ENCODE results near the gene VPS37B.
"Not testable (repeated sequence)": the region's sequence is repeated elsewhere in the genome, so short reads cannot be mapped to it uniquely, and the experiment has no call there.

Gene VPS37B

GRCh38 chr12:122908915-122909314 is 13.0 kb upstream of the VPS37B start:
- DNase-seq (ENCODE audit: low read depth in 2 of 2) = no peak

- DNase-seq (ENCODE audit: low read depth in 2 of 2) = not testable (repeated sequence)
Measured at GRCh38 chr12:122905258-122905657, 9.3 kb upstream of the VPS37B start.

DNA sequence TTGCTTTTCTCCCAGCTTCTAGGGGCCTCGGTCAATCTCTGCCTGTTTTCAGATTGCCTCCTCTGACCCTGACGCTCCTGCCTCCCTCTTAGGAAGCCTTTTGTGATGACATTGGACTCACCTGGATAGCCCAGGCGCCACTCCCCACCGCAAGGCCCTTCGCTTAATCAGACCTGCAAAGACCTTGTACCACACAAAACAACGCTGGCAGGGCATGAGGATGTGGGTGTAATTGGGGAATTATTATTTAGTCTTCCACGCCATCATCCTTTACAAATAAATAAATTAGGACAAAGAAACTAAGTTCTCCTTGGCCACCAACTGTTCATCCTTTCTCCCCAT is 7.7 kb upstream of the VPS37B start:
- no peak for DNase-seq (ENCODE audit: low read depth in 2 of 2)

DNA sequence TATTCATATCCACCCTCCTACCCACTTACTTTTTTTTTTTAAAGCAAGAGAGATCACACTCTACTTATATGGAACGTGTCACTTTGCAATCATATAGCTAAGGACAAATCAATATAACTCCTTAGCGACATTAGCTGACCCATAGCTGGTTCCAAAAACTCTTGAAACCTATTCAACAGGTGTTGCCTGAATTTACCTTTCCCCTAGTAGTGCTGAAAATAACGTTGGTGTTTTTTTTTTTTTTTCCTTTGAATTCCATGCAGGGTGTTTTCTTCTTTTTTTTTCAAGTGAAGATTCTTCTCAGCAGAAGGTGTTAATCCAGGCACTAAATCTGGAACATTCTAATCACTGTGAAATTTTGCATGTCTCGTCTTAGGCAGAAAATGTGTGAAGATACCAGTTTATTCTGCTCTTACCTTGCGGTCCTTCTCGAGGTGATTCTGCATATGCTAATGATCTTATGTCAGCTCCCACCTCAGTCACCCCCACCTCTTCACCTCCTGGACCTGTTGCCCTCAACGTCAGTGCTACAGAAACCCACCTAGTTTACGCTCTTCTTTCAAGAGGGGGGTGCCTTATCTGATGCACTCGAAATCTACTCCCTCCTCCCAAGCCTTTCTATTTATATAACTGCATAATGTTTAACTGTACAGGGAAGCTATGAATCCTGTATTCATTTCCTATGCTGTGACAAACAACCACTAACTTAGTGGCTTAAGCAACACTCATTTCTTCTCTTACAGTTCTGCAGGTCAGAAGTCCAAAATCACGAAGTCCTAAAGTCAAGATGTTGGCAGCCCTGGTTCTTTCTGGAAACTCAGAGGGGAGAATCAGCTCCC is 7.1 kb upstream of the VPS37B start:
- DNase-seq (ENCODE audit: low read depth in 2 of 2) = no peak

GRCh38 chr12:122899887-122900286 is 4.0 kb upstream of the VPS37B start:
- DNase-seq (ENCODE audit: low read depth in 2 of 2) = no peak

DNA sequence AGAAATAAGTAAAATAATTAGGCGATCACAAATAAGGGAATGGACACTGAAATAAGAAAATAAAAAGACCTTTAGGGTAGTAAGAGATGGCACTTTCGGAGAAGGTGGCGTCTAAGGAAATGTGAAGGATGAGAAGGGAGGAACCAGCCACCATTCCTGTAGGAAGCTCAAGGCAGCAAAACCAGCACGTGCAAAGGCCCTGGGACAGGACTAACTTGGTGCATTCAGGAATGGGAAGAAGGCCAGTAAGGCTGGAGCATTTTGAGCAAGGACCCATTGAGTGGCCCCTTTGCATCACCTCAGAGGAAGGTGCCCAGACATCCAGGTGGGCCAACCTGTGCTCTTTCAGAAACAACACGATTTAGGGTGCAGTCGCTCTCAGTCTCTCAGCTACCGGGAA is 738 bp upstream of the VPS37B start:
- no peak for DNase-seq (ENCODE audit: low read depth in 2 of 2)

DNA sequence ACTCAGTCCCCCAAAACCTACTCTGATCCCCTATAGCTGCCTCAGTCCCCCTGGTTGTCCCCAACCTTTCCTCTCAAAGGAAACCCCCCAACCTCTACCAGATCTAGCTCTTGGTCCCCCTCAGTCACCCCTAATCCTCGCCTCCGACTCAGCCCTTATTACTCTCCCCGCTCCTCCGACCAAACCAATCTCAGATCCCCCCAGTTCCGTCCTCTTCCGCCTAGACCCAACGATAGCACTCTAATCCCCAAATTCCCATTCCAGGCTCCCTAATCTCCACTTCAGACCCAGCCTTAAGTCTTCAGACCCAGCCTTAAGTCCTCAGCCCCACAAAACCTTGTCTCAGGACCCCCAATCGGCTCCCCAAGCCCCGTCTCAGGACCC is 612 bp downstream of the VPS37B start:
- DNase-seq (ENCODE audit: low read depth in 2 of 2) = no peak

- no peak for DNase-seq (ENCODE audit: low read depth in 2 of 2)
Measured at GRCh38 chr12:122894193-122895121, 1.5 kb downstream of the VPS37B start.

DNA sequence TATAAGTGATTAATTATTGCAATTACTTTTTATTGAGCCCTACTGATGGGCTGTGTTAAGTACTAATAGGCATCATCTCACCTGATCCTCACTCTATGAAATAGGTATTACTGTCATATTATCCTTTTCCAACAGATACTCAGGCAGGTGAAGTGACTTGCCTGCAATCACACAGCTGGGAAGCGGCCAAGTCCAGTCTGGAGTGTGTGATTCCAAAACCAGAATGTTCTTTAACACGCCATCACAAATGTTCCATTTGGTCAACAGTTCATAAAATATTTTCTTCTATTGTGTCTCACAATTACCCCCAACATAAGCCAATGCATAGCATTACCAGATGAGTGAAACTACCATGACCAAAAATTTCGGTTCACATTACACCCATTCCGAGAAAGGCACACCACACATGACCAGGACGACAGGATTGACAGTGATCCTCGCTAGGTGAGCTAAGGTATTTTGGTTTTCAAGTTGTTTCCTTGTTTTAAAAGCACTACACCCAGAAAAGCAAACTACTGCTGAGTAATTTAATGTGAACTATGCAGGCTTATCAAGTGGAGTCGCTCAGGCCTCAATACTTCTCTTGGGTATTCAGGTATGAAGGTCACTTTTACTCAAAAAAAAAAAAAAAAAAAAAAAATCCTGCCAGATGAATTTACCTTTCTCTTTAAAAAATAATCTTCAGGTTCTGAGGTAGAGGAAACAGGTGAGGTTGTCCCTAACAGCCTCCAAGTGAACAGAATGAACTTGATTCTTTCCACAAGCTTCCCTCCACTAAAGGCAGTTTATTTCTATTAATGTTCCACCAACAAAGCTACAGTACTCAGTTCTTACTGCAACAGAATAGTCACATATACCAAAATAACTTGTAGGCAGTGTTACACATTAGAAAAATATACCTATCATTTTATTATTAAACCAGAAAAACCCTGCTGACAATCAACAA is 2.4 kb downstream of the VPS37B start:
- no peak for DNase-seq (ENCODE audit: low read depth in 2 of 2)

DNA sequence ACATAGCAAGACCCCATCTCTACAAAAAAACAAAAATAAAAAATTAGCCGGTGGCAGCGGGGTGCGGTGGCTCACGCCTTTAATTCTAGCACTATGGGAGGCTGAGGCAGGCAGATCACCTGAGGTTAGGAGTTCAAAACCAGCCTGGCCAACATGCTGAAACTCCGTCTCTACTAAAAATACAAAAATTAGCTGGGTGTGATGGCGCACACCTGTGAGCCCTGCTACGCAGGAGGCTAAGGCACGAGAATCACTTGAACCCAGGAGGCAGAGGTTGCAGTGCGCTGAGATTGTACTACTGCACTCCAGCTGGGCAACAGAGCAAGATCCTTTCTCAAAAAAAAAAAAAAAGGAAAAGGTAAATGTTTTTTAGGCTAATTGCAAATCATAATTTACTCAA is 3.2 kb downstream of the VPS37B start:
- not testable (repeated sequence) for DNase-seq (ENCODE audit: low read depth in 2 of 2)

DNA sequence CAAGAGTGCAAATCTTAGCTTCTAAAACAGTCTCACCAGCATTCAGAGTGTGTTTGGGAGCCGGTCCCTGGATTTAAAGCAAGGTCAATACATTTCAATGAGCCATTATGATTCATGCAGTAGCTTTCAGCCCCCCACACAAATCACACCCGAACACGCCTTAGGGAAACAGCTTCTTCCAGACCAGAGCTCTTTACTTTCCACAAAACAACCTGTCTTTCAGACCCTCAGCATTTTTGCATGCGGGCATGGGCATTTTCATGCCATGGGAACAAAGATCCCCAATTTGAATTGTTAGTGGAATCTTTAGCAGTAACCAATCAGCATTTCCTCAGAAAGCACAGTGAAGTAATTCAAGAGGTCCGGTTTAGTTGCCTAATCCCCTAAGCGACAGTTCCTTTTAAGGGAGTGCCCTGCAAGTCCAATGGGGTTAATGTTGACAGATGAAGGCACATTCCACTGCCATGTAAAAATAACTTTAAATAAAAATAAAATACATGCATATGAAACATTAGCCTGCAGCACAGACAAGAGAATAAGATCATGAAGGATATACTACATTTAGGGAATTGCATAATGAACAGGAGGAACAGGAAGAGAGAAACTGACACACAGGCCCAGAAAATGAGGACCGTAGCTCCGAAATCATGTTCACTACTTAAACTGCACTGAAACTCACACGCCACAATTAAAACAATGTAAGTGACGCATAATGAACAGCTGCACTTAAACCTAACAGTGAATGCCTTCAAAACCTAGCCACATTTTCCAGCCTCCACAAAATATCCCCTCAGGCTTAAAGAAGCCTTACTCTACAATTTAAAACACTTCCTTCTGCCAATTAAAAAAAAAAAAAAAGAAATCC is 4.0 kb downstream of the VPS37B start:
- no peak for DNase-seq (ENCODE audit: low read depth in 2 of 2)

DNA sequence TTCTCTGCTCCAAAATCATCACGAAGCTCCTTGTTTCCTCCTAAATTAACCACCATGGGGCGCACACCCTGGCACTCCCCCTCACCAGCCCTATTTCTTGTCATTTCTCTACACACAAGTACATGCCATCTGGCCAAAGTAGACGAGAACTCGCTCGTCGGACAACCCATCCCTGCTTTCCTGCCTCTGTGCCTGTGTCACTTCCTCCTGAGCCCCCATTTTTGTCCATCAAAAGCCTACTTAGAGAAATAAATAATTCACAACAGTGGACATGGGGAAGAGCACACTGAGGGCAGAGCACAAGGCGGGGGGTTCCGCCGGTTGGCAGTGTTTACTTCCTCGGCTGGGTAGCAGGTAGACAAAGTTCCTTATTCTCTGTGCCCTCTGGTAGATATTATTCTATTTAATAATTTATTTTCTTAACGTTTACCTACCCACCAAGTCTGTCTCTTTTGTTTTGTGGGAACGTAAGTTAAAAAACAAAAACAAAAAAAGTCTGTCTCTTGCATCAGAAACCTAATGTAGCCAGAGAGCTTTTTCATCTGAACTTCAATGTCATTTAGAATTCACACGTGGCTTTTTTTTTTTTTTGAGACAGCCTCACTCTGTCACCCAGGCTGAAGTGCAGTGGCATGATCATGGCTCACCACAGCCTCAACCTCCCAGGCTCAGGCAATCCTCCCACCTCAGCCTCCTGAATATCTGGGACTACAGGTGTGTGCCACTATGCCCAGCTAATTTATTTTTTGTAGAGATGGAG is 6.0 kb downstream of the VPS37B start:
- no peak for DNase-seq (ENCODE audit: low read depth in 2 of 2)

DNA sequence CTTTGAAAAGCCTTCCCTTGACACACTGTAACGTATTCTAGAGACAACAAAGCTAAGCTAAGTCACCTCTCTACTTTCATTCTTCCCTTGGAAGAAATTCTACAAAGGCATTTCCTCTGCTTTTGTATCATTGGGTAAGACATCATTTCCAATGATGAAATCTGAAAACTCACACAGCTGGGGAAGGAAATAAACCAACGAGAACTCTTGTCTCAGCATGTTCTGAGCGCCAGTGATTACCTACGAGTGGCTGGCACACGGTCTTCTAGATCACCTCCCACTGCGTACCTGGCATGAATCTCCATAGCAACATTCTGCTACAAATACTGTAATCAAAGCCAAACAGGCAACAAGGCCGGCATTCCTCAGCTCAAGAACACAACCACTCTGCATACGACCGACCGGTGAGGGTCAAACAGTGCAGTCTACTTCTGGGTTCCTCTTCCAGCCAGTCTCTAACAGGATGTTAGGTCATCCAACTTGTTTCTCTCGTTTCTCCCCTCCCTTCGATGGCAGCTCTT is 7.6 kb downstream of the VPS37B start:
- DNase-seq (ENCODE audit: low read depth in 2 of 2) = no peak

DNA sequence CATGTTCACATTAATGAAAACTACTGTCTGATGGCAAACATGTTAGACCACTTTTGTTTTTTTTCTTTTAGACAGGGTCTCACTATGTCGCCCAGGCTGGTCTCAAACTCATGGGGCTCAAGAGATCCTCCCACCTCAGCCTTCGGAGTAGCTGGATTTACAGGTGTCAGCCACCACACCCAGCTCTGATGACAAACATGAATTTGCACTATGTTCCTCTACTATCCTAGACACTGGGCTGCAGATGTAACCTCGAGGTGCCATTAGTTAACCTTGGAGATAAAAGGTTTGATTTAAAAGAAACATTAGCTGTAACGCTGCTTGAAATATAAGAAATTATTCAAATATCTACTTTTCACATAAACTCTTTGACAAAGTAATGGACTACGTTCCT is 8.1 kb downstream of the VPS37B start:
- no peak for DNase-seq (ENCODE audit: low read depth in 2 of 2)

- peak; percentile 42 to 44 for DNase-seq (ENCODE audit: low read depth in 2 of 2)
Measured at GRCh38 chr12:122886851-122887818, 8.8 kb downstream of the VPS37B start.

DNA sequence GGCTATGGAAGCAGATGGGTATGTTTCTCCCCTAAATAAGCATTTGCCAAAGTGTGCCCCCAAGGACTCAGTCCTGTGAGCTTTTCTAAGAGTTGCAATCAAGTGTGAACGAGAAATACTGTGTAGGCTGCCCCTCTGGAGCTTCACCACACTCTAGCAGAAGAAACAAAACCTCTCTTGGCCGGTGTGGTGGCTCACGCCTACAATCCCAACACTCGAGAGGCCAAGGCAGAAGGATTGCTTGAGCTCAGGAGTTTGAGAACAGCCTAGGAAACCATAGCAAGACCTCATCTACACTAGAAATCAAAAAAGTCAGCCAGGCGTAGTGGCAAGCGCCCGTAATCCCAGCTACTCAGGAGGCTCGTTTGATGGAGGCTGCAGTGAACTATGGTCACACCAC is 9.8 kb downstream of the VPS37B start:
- DNase-seq (ENCODE audit: low read depth in 2 of 2) = no peak

DNA sequence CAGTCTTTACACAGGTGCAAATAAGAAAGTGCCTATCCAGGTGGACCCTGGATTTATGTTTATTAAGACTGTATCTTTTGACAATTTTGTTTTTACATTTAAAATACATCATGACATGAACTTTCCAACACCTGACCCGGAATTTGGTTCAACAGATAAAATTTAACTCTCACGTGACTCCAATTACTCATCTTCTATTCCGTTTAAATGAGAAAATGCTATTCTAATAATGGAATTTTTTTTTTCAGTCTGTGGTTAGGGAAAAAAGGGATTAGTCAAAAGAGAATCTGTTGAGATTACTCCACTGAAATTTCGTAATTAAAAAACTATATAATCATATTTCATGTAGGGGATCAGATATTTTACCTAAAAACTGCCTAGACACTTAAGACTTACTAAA is 11.1 kb downstream of the VPS37B start:
- DNase-seq (ENCODE audit: low read depth in 2 of 2) = no peak

- no peak for DNase-seq (ENCODE audit: low read depth in 2 of 2)
Measured at GRCh38 chr12:122884091-122884826, 11.7 kb downstream of the VPS37B start.
